KMS-11 (cell line): ENCODE results near the gene DUS3L.
A peak's percentile ranks its signal among the peaks of the same experiment; 100 is the strongest.

Experiments
- H2AFZ ChIP-seq: fragments of 200-600 bp; sonication (generic); 2 replicates; pipeline ENCODE4 v1.6.1; 2016; ENCODE audit warnings: antibody characterized with exemption, mixed run types, low read depth
- H3K27ac ChIP-seq: fragments of 200-600 bp; sonication (generic); 2 replicates; pipeline ENCODE4 v1.6.1; 2016; ENCODE audit warnings: mild to moderate bottlenecking, mixed run types
- H3K27me3 ChIP-seq: fragments of 200-600 bp; sonication (generic); 2 replicates; pipeline ENCODE4 v1.6.1; 2017; ENCODE audit warnings: mild to moderate bottlenecking, low read depth, mixed run types, moderate library complexity; ENCODE audit not compliant: insufficient read depth
- H3K36me3 ChIP-seq: fragments of 200-600 bp; sonication (generic); 2 replicates; pipeline ENCODE4 v1.6.1; 2017; ENCODE audit warnings: mild to moderate bottlenecking, mixed run types; ENCODE audit not compliant: insufficient read depth
- H3K4me1 ChIP-seq: fragments of 200-600 bp; sonication (generic); 2 replicates; pipeline ENCODE4 v1.6.1; 2016; ENCODE audit warnings: mild to moderate bottlenecking, low read depth, mixed run types; ENCODE audit not compliant: poor library complexity, severe bottlenecking
- H3K4me2 ChIP-seq: fragments of 200-600 bp; sonication (generic); 2 replicates; pipeline ENCODE4 v1.7.0; 2016; ENCODE audit warnings: mild to moderate bottlenecking, mixed run types
- H3K4me3 ChIP-seq: fragments of 200-600 bp; sonication (generic); IDR thresholded peaks from 2 replicates; pipeline ENCODE4 v1.6.1; 2017; ENCODE audit warnings: low read depth, low read length, mixed read lengths; ENCODE audit not compliant: insufficient read depth
- H3K79me2 ChIP-seq: fragments of 200-600 bp; sonication (generic); 2 replicates; pipeline ENCODE4 v1.6.1; 2016; ENCODE audit warnings: low read depth, mixed run types; ENCODE audit not compliant: insufficient read depth
- H3K9ac ChIP-seq: fragments of 200-600 bp; sonication (generic); 2 replicates; pipeline ENCODE4 v1.6.1; 2016; ENCODE audit warnings: mild to moderate bottlenecking, mixed run types
- H4K20me1 ChIP-seq: fragments of 200-600 bp; sonication (generic); 2 replicates; pipeline ENCODE4 v1.6.1; 2016; ENCODE audit warnings: mild to moderate bottlenecking, mixed run types; ENCODE audit not compliant: insufficient read depth
- CTCF ChIP-seq: fragments of 200-600 bp; sonication (generic); conservative IDR thresholded peaks from 2 replicates; pipeline ENCODE4 v1.6.1; 2017; ENCODE audit warnings: low read depth, mild to moderate bottlenecking, antibody characterized with exemption, low read length, moderate library complexity, mixed read lengths

The DUS3L gene

DNA sequence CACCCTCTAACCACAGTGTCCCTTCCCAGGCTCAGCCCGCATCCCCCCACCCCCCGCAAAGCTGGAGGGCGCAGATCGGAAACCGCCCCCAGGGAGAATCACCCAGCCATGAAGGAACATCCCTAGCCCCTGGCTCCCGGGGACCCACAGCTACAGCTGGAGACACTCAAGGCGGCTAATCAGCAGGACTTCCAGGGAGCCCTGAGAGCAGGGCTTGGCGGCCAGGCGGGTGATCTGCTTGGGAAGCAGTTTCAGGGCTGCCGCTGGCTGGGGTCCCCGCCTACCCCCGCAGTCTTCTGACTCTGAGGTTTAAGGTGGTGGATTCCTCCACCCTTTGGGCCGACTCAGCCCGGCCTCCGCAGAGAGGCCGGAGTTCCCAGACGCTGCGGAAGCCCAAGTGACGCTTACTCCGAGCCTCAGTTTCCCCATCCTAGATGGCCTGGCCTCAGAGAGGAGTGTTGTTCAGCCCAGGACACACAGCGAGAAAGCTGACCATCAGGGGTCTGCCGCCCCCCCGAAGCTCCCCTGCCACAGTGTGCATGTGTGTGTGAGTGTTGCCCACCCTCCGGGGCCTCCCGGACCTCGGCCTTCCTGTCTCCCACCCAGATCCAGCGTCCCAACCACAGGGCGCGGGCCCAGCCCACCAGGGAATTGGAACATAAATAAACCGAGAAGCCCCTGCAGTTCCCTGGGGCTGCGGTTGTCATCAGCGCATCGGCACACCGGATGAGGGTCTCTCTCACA lies 38.8 kb upstream of the DUS3L start:
- no peak for TF ChIP-seq CTCF
- H2AFZ ChIP-seq, result no peak overlapping the region
- H3K27me3 ChIP-seq, result peaks cover 1% of the 10 kb centered on the region; the same call in 1 of the 2 replicates
- H3K36me3 ChIP-seq, result no peaks in the 10 kb centered on the region
- H3K9ac ChIP-seq, result no peak overlapping the region
- no peaks in the 10 kb centered on the region for H3K79me2 ChIP-seq
- no peak overlapping the region for H3K27ac ChIP-seq
- no peak overlapping the region for H3K4me3 ChIP-seq
- H3K4me1 ChIP-seq, result peaks cover 14% of the 10 kb centered on the region
- 0 out of 2 replicates have a peak overlapping the region, but pooled peaks have one; percentile 93 for H3K4me2 ChIP-seq
- H4K20me1 ChIP-seq, result no peaks in the 10 kb centered on the region

- Histone ChIP-seq H4K20me1 (no peaks in the 10 kb centered on the region), H3K79me2 (no peaks in the 10 kb centered on the region), H3K4me3 (no peak overlapping the region), H2AFZ (peak overlapping the region; percentile 85), H3K4me1 (peaks cover 14% of the 10 kb centered on the region), H3K36me3 (no peaks in the 10 kb centered on the region), H3K4me2 (peak overlapping the region; percentile 93), H3K27ac (peak overlapping the region; percentile 67), H3K9ac (peak overlapping the region; percentile 64), H3K27me3 (no peaks in the 10 kb centered on the region)
- no peak for TF ChIP-seq CTCF
Measured at GRCh38 chr19:5828661-5829566, 38.0 kb upstream of the DUS3L start.

DNA sequence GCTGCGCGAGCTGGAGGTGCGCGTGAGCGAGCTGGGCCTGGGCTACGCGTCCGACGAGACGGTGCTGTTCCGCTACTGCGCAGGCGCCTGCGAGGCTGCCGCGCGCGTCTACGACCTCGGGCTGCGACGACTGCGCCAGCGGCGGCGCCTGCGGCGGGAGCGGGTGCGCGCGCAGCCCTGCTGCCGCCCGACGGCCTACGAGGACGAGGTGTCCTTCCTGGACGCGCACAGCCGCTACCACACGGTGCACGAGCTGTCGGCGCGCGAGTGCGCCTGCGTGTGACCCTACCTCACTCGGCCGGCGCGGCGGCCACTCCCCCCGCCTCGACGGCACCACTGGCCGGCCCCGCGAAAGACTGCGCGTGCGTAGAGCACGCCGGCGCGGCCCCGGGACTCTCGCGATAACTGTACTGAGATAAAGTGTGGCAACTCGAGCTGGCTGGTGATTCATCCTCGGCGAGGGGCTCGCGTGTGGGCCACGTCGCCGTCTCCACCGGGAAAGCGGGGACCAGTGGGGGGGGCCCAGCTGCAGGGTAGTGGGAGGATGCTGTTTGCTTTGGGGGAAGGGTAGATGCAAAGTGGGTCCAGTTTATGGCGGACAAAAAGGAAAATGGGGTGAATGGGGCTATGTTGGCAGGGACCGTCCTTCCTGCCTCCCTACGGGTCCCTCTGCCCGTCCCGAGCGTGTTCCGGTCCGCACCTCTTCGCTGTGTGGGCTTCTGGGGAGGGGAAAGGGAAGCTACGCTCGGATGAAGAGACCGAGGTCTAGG lies 37.1 kb upstream of the DUS3L start:
- Histone ChIP-seq H3K27me3 (no peaks in the 10 kb centered on the region), H3K4me1 (peaks cover 14% of the 10 kb centered on the region), H3K4me2 (peak overlapping the region; percentile 93), H3K79me2 (no peaks in the 10 kb centered on the region), H3K36me3 (no peaks in the 10 kb centered on the region), H2AFZ (peak overlapping the region; percentile 85), H3K9ac (peak overlapping the region; percentile 64), H3K4me3 (no peak overlapping the region), H4K20me1 (no peaks in the 10 kb centered on the region), H3K27ac (peak overlapping the region; percentile 67)
- no peak for TF ChIP-seq CTCF

DNA sequence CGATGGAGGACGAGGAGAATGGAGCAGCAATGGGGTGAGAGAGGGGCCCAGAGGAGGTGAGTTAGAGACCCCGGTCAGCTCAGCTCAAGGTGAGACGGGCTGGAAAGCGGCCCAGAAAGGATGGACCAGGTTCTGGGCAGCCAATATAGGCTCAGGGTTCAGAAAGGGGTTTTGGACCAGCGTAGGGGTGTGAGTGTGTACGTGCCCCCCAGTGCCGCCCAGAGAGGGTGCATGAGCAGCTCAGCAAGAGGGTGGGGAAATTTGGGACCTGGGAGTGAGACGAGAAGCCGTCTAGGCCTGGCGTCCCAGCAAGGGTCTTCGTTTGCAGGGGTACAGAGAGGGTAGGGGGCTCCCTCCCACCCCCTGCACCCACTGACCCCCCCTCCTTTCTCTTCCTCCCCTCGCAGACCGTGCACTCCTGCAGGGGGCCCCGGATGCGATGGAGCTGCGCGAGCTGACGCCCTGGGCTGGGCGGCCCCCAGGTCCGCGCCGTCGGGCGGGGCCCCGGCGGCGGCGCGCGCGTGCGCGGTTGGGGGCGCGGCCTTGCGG lies 36.5 kb upstream of the DUS3L start:
- Histone ChIP-seq H3K79me2 (no peaks in the 10 kb centered on the region), H3K9ac (no peak overlapping the region), H3K4me3 (no peak overlapping the region), H2AFZ (peak overlapping the region; percentile 47; the same call in 1 of the 2 replicates), H4K20me1 (no peaks in the 10 kb centered on the region), H3K27me3 (no peaks in the 10 kb centered on the region), H3K4me1 (peaks cover 14% of the 10 kb centered on the region), H3K4me2 (peak overlapping the region; percentile 73), H3K36me3 (no peaks in the 10 kb centered on the region), H3K27ac (peak overlapping the region; percentile 13; the same call in 1 of the 2 replicates)
- no peak for TF ChIP-seq CTCF
